ENCODE data around the gene AHRR.
"Not testable (repeated sequence)": the region's sequence is repeated elsewhere in the genome, so short reads cannot be mapped to it uniquely, and the experiment has no call there.

AHRR gene

DNA sequence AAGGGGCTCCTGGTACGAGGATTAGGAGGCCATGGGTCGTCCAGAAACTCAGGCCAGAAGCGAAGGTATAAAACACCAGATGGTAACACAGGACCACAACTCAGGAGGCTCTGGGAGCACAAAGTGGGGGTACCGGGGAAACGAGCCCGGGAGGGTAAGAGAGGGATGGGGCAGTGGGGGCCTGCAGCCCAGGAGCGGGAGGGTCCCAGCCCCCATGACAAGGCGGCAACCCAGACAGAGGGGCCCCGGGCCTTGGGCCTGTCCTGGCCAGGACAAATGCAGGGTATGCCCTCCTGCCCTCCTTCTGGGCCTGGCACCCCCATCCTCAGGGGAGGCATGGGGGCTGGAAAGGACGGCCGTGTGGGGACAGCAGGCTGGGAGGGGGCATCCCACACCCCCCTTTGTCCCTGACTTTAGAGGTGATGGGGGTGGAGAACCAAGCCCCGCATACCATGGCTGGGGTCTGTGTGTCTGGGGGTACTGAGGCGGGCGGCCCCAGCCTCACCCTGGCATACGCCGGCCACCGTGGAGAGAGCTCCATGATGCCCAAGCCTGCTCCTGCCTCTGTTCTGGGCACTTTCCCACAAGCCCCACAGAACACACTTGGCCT, 74.5 kb downstream of the AHRR start:
- no peak for DNase-seq (ENCODE audit: low spot score)

GRCh38 chr5:396531-396961, 75.0 kb downstream of the AHRR start:
- no peak for DNase-seq (ENCODE audit: low spot score)

DNA sequence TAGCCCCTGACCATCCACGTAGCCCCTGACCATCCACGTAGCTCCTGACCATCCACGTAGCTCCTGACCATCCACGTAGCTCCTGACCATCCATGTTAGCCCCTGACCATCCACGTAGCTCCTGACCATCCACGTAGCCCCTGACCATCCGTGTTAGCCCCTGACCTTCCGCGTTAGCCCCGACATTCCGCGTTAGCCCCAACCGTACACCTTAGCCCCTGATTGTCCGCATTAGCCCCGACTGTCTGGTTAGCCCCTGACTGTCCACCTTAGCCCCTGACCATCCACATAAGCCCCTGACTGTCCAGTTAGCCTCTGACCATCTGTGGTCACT, 76.6 kb downstream of the AHRR start:
- DNase-seq (ENCODE audit: low spot score) = not testable (repeated sequence)

DNA sequence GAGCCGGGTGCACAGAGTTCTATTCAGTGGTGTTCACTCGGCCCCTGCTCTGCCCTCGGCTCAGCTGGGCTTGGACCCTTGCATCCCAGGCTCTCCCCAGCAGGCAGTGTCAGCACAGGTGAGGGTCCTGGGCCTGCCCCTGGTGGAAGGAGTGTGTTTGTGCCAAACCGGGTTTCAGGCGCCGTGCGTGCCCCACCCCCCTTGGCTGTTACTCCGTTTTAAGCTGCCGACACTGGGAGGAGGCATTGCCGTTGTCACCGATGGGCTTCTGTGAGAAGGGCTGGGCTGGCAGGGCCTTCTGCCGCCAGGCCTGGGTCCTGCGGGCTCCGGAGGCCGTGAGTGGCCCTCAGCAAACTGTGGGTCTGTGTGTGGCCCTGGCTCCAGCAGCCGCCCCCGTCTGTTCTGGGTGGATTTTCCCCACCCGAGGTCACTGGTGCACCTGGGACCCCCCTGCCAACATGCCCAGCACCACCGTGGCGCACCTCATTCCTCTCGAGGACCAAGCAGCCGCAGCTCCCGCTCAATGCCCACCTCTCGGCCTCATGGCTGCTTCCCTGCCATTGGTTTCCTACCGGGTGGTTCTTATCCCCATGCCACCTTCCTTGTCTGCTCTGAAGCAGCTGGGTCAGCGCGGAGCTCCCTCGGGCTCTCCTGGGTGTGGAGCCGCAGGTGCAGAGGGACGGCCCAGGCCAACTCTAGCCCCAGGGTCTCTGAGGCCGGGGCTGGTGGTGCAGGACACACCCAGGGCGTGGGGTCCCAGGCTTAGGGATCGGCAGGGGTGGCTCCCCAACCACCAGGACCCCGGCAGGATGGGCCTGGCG, 77.2 kb downstream of the AHRR start:
- DNase-seq (ENCODE audit: low spot score) = no peak

DNA sequence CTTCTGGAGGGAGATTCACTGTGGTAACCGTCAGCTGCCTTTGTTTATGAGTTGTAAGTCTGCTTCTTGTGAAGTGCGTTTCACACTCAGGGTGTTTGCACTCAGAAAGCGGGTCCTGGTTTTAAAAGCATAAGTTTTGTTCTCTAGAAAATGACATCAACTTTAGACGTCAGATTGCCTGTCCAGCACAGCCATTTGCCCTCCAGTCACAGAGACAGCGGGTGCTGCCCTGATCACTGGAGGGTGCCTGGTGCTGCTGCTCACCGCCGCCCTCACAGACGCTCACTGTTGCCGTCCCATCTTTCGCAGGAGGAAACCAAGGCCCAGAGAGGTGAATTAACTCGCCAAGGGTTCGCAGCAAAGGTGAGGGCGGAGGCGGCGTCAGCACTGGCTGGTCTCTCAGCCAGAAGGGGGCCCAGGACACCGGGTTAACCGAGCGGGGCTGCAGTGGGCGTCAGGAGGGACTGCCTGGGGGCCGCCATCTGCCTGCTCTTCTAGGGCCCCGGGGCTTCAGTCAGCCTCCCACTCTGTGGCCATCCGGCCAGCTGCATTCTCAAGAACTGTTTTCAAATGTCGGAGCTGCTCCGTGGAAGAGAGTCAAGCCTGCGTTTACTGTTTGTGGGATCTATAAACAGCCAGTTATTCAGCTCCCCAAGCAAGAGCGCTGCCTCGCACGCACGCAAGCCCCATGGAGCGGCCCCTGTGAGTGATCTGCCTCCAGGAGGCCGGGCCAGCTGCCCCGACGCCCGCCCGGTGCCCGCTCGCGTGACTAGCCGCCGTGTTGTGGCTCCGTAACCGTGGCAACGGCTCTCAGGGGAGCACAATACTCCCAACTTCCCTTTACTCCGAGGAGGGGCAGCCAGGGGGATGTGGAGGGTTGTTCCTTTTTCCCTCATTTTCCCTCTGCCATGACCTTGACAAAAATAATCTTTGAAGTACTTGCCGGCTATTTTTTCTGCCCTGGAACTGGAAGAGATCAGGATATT, 78.1 kb downstream of the AHRR start:
- no peak for DNase-seq (ENCODE audit: low spot score)

DNA sequence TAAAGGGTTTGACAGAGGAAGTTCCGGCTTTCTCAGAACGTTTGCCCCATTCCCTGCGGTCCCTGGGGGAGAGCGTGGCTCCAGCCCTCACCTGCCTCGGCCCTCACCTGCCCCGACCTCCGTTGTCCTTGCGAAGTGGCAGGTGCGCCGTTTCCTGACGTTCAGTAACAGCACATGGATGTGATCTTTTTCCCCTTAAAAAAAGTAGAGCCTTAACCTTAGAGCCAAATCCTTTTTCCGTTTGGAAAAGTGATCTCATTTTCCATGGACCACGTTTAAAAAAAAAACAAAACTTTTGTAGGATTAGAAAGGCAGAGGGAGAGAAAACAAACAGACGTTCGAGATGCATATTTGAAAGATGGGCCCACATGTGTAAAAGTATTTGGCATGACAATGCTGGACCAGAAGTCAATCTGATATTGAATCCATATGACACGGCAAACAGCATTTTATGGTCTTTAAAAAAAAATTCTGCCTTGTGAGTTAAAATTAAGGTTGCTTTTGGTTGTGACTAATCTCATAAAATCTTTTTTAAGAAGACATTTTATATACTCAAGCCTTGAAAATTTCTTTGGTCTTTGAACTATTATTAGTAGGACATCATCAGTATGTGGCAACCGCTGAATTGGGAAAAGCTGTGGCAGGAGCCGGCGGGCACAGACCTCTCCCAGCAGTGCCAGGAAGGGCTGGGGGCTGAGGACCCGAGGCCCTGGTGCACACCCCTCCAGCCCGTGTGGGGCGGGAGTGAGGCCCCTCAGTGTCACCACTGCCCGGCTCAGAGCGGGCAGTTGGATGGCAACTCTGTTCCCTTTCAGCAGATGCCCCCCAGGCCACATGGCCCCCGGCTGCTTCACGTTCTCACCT, 79.0 kb downstream of the AHRR start:
- DNase-seq (ENCODE audit: low spot score) = no peak

DNA sequence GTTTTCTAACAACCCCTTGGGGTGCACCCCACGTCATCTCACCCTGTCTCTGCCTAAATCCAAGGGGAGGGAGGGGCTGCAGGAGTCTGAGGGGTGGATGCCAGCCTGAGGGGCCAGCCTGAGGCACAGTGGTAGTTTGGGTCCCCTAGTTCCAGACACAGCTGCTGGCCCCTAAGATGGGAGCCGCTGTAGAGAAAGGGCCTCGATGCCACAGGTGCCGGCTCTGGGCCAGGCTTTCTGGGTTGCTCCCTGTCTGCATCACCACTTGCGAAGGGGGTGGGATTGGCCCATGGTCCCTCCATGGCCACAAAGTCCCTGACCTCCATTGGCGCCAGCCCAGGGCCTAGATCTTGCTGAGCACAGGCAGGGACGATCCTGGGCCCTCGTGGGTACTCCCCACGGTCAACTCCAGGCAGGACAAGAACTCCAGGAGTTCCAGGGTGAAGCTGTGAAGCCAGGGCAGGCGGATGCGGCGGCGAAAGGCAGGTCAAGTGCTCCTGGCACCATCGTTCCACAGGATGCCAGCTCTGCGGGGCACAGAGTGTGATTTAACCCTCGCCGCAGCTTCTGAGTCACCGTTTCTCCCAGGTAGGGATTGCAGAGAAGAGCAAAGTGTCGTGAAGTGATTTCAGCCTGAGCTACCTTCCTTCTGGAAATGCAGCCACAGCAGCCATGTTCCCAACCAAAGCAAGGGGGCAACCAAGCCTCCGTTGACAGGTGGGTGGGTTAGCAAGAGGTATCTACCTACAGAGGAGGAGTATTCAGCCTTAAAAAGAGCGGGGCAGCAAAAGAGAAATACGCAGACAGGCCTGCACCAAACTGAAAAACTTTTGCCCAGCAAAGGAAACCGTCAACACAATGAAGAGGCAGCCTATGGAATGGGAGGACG, 79.9 kb downstream of the AHRR start:
- DNase-seq (ENCODE audit: low spot score) = no peak

DNA sequence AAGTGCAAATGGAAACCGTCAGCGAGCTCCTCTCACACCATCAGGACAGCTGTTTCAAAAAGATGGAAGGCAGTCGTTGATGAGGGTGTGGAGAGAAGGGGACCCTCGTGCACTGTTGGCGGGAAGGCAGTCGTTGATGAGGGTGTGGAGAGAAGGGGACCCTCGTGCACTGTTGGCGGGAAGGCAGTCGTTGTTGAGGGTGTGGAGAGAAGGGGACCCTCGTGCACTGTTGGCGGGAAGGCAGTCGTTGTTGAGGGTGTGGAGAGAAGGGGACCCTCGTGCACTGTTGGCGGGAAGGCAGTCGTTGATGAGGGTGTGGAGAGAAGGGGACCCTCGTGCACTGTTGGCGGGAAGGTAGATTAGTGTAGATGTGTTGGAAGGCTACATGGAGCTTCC, 80.7 kb downstream of the AHRR start:
- not testable (repeated sequence) for DNase-seq (ENCODE audit: low spot score)

GRCh38 chr5:402615-403359, 81.3 kb downstream of the AHRR start:
- no peak for DNase-seq (ENCODE audit: low spot score)

DNA sequence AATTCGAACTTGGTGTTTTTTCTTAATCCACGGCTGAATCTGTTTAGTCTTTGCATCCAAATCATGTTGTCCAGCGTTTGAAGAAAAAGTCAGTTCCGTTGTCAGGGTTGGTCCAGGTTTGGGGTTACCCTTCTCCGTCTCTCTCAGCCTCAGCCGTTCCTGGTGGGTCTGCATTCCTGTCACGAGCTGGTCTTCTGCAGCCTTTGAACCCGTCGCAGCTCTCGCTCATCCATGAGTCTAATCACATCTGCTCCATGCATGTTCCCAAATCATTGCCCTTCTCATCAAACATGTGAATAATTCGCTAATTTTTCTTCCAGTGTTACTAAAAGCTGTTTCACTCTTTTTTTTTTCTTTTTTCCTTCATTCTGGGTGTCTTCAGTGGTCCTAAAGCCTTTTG, 82.5 kb downstream of the AHRR start:
- DNase-seq (ENCODE audit: low spot score) = no peak

- DNase-seq (ENCODE audit: low spot score) = no peak
Measured at GRCh38 chr5:404666-405241, 83.2 kb downstream of the AHRR start.

- no peak for DNase-seq (ENCODE audit: low spot score)
Measured at GRCh38 chr5:405421-405820, 83.9 kb downstream of the AHRR start.

DNA sequence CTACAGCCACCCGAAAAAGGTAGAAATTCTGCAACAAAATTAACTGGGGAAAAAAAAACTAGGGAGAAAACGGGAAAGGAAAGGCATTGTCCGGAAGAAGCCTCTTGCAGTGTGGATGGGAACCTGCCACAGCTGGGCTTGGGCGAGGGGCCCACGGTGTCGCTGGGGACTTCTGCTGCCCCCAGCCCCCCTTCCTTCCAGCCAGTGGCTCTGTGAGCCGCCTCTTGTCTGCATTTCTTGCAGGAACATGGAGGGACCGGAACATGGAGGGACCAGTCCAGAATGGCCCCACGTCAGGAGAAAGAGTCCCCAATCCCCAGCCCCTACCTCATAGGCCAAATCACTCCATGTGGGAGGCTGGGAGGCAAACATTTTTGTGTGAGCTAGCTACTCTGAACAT, 84.5 kb downstream of the AHRR start:
- no peak for DNase-seq (ENCODE audit: low spot score)

GRCh38 chr5:407051-407450, 85.5 kb downstream of the AHRR start:
- no peak for DNase-seq (ENCODE audit: low spot score)

- no peak for DNase-seq (ENCODE audit: low spot score)
Measured at GRCh38 chr5:407801-408268, 86.3 kb downstream of the AHRR start.

- no peak for DNase-seq (ENCODE audit: low spot score)
Measured at GRCh38 chr5:410911-411517, 89.5 kb downstream of the AHRR start.

- no peak for DNase-seq (ENCODE audit: low spot score)
Measured at GRCh38 chr5:411728-412127, 90.2 kb downstream of the AHRR start.

DNA sequence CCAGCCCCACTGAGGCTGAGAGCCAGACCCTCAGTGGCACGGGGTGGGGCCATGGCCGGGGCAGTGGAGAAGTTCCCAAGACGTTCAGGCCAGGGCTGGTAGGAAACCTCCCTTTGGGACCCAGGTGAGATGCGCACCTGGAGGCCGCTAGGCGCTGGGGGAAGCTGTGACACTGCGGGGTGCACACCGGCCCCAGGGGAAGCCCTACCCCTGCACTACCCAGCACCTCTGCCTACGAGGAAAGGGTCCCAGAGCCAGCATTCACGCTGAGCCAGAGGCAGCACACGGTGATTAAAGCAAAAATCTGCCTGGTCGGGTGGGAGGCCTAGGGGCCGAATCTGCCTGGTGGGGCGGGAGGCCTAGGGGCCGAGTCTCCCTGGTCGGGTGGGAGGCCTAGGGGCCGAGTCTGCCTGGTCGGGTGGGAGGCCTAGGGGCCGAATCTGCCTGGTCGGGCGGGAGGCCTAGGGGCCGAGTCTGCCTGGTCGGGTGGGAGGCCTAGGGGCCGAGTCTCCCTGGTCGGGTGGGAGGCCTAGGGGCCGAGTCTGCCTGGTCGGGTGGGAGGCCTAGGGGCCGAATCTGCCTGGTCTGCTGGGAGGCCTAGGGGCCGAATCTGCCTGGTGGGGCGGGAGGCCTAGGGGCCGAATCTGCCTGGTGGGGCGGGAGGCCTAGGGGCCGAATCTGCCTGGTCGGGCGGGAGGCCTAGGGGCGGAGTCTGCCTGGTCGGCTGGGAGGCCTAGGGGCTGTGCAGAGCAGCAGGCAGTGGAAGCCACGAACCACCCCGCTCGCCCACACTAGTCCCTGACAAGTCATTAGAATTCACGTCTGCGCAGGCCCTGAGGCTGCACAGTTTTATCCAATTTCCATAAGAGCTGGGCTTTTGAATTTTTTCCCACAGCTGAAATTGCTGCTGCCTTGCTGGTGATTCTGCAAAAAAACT, 93.7 kb downstream of the AHRR start:
- peak; percentile 47 for DNase-seq (ENCODE audit: low spot score)

Measured in cerebellar cortex (tissue), 1 donor.